ENCODE measurements around the gene IZUMO1.
"Not testable (repeated sequence)": the region's sequence is repeated elsewhere in the genome, so short reads cannot be mapped to it uniquely, and the experiment has no call there.

The IZUMO1 gene

DNA sequence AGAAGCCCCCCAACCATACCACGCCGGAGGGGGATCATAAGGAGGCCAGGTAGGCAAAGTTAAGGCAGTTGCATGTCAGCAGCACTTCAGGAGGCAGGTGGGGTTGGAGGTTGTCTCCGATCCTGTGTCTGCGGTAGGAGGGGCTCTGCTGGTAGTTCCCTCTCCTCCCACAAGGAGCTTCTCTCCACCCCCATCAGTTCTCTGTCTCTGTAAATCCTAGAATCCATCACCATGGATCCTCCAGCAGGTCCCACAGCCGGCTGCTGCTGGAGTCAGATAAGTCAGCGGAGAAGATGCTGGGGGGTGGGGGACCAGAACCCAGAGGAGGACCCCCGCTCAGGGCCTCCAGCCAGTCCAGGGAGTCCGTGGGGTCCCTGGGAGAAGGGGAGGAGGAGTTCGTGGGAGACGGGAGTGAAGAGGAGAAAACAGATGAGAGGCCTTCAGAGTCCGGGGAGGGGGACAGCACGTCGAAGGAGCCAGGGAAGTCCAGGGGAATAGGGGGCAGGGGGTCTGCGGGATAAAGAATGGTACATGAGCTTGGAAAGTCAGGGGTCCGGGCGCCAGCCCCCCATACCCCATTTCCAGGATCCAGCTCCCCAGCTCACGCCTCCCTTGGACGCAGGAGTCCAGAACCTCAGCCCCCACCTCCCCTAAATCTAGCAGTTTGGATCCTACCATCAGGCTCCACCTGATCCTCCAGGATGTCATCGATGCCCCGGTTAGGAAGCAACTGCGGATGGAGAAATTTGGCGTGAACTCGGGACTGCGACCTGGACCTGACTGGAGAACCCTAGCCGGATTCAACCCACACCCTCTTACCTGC is 33.5 kb downstream of the IZUMO1 start:
- DNase-seq (ENCODE audit: low read depth), result no peak

DNA sequence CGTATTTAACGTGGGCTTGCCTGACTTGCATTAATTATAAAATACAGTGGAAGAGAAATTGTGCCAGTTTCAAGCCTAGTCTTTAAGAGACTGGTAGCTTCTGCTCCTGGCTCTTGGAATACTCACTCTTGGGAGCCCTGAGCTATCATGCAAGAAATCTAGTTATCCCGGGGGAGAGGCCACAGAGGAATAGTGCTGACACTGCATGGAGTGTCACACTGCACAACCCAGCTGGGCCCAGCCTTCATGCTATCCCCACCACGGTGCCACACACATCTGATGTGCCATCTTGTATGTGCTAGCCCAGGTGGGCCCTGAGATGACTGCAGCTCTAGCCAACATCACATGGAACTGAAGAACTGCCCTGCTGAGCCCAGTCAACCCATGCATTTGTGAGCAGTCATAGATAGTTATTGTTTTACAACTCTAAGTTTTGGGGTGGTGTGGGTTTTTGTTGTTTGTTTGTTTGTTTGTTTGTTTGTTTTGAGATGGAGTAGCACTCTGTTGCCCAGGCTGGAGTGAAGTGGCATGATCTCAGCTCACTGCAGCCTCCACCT is 35.5 kb downstream of the IZUMO1 start:
- no peak for DNase-seq (ENCODE audit: low read depth)

DNA sequence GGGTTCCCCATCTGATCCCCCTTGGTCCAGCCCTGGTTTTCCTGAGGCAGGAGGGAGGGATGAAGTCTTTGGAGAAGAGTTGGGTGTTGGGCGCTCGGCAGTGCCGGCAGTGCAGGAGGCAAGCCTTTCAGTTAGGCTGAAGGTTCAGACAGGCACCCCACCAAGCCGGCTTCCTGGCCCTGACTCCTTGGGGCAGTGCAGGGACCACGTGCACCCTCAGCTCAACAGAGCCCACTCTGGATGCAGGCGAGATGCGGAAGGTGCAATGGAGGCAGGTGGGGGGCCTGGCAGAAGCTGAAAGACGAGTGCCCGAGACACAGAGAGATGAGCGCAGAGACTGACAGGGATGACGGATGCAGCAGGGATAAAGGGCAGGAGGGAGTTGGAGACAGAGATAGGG is 38.2 kb downstream of the IZUMO1 start:
- no peak for DNase-seq (ENCODE audit: low read depth)

DNA sequence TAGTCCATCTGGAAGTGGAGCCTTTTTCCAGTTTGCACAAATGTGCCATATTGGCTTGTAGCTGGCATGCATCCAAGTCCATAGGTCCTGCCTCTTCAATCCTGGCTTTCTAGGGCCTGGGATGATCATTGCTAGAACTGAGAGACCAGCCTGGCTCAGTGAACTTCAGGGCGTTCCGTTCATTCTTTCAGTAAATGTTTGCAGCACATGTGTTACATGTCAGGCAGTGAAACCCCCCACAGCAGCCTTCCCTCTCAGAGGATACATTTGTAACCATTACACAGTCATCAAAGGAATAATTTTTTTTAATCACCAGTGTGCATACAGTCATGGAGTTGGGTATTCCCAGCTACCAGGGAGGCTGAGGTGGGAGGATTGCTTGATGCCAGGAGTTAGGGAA is 41.3 kb downstream of the IZUMO1 start:
- DNase-seq (ENCODE audit: low read depth), result no peak

DNA sequence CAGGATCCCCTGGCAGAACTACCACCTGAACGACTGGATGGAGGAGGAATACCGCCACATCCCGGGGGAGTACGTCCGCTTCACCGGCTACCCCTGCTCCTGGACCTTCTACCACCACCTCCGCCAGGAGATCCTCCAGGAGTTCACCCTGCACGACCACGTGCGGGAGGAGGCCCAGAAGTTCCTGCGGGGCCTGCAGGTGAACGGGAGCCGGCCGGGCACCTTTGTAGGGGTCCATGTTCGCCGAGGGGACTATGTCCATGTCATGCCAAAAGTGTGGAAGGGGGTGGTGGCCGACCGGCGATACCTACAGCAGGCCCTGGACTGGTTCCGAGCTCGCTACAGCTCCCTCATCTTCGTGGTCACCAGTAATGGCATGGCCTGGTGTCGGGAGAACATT is 43.4 kb downstream of the IZUMO1 start:
- no peak for DNase-seq (ENCODE audit: low read depth)

DNA sequence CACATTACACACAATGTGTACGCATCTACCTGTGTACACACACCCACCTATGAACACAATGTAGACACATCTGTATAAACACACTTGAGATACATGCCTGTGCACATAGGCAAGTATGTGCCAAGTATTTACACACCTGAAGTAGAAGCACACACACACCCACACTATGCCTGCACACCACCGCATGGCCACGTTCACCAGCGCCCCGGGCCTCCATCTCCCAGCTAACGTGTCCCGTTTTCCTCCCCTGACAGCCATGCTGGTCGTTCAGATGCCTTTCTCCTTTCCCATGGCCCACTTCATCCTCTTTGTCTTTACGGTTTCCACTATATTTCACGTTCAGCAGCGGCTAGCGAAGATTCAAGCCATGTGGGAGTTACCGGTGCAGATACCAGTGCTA is 44.0 kb downstream of the IZUMO1 start:
- DNase-seq (ENCODE audit: low read depth), result no peak

DNA sequence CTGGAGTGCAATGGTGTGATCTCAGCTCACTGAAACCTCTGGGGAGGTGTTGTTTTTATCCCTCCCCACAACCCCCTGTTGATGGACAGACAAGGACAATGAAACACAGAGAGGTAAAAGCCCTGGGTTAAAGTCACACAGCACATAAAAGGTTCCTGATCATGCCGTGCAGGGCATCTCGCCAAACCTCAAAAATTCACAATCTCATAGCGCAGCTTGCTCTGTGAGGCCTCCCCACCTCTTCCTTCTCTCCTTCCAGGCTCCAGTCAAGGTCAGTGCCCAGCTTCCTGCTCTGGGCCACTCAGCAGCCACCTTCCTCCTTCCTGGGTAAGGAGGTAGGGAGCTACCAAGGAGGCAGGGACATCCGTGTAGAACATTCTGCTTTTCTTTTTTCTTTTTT is 48.7 kb downstream of the IZUMO1 start:
- DNase-seq (ENCODE audit: low read depth), result no peak

DNA sequence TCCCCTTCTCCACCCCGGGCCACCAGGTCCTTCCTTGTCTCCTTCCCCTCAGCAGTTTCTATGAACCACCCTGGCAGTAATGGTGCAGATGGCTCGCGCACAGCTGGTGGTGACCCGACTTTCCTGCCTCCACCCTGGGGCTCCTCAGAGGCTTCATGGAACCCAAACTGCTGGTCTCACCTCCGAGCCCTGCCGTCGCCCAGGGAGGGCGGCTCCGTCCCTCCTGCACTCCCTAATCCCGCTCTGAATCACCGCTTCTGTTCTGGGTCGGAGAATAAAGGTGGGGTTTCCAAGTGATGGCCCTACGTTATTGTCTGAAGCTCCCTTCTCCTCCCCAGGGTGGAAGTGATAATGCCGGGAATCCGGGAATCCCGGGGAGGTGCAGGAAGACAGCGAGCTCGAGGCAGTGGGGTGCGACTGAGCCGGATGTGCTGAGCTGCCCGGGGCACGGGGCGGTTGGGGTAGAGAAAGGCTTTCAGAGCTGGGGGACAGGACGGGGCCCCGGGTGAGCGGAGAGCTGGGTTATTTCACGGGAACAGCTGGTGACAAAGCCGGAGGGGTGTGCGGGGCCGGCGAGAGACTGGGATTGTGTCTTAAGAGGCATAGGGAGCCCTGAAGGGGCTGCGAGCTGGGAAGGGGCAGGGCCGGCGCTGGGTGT is 50.2 kb downstream of the IZUMO1 start:
- DNase-seq (ENCODE audit: low read depth), result no peak

DNA sequence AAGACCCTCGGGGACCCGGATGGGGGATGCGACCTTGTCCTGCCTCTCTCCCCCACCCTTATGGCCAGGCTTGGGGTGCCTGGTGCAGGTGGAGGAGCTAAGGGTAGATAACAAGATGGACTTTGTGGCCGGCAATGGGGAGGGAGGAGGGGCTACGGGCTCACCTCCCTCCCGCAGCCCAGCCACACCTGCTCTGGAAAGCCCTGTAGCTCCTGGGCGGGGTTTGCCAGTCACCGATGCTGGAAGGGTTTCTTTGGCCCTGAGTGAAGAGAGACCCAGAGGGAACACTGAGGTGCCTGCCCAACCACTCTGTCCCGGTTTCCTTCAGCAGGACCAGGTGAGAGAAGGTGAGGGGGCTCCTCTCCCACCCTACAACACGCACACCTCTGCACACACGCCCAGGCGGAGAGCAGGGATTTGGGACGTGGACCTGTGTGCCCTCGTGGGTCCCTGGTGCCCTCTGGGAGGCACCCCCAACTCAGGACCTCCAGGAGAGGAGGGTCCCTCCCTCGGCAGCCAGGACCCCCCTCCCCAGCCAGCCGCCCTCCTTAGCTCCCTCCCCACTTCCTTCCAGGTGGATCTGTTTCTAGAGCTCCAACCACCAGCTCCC is 50.9 kb downstream of the IZUMO1 start, which contains the start of gene FUT2:
FUT2 (plus strand) TSS at position 229 of the 610 bp plus-strand sequence. CDS start 6,986 bp downstream, outside the sequence.
- no peak for DNase-seq (ENCODE audit: low read depth)

DNA sequence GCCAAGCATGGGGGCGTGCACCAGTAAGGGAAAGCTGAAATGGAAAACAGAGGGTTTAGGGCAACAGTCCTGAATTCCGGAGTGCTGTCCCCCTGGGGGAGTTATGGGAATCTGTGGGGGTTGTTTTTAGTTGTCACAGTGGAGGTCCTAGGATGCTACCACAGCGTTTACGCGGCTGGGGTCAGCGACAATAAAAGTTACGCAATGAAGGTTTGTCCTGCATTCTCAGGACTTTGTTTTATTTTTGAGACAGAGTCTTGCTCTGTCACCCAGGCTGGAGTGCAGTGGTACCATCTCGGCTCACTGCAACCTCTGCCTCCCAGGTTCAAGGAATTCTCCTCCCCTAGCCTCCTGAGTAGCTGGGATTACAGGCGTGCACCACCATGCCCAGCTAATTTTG is 53.1 kb downstream of the IZUMO1 start:
- not testable (repeated sequence) for DNase-seq (ENCODE audit: low read depth)

Data from stimulated activated CD8-positive, alpha-beta memory T cell treated with anti-CD3 and anti-CD28 coated beads, Interleukin-12 subunit alpha, Interleukin-12 subunit beta, amount 100 ng/mL, for 1 hour (primary cell).